Right lobe of liver (tissue), 6 donors: ENCODE data around the gene THAP7. TPM values are rescaled to one million over a fixed set of nuclear protein-coding genes. Genes with fewer than 3 reads are reported as not detected.

ENCODE experiments used
- ATAC-seq, 4 donors: fragments of 200-7000 bp; cut with Tn5 transposase; one replicate each; pipeline ENCODE4 v1.9.1; 2020; ENCODE audit warnings: mild to moderate bottlenecking in 4 of 4, moderate library complexity in 4 of 4
- DNase-seq, 3 donors: peaks; one replicate each; pipeline ENCODE4 v3.0.0-alpha.2; 2020
- H3K27ac ChIP-seq, 3 donors: fragments of 200-600 bp; one replicate each; pipeline ENCODE4 v1.8.0; 2022
- H3K27me3 ChIP-seq, 2 donors: fragments of 200-600 bp; one replicate each; pipeline ENCODE4 v1.8.0; 2022
- H3K36me3 ChIP-seq, 4 donors: fragments of 200-600 bp; sonication (generic) in 1 of 4; one replicate each; pipeline versions ENCODE4 v1.5.1 to v1.8.0; 2017 to 2022; ENCODE audit warnings: control low read depth in 1 of 4
- H3K4me1 ChIP-seq, 4 donors: fragments of 200-600 bp; sonication (generic) in 1 of 4; one replicate each; pipeline versions ENCODE4 v1.5.1 to v1.8.0; 2017 to 2022; ENCODE audit warnings: control low read depth in 1 of 4
- H3K4me3 ChIP-seq, 3 donors: fragments of 200-600 bp; one replicate each; pipeline ENCODE4 v1.8.0; 2022
- H3K9me3 ChIP-seq, 4 donors: fragments of 200-600 bp; sonication (generic) in 1 of 4; one replicate each; pipeline versions ENCODE4 v1.5.1 to v1.8.0; 2017 to 2022; ENCODE audit warnings: control low read depth in 1 of 4
- POLR2A ChIP-seq: fragments of 450-650 bp; IDR thresholded peaks from one replicate; pipeline ENCODE4 v1.6.1; 2017; ENCODE audit warnings: antibody characterized with exemption, mild to moderate bottlenecking
- WGBS: methylation state at CpG from one replicate; pipeline ENCODE4 v1.1.6; 2018; ENCODE audit warnings: low coverage, low lambda C conversion rate; ENCODE audit not compliant: insufficient coverage; ENCODE audit errors: missing lambda C conversion rate; 5-methylcytosine and 5-hydroxymethylcytosine counted together
- intact Hi-C, 2 donors: fragments of 100-400 bp; cut with DNase I; formaldehyde crosslinking; loops; one replicate each; pipeline versions ENCODE4 v1.11.2 to v1.14.1; 2022
- total RNA-seq, 6 experiments: library from RNA; depleted of rRNA in 2 of 6; stranded (reverse); fragments of >200 nt in 2 of 6; fragmentation: NEBNext Ultra II Directional in 3 of 6; extraction: Animal tissue kit (Norgen Biotek cat#: 25700) in 3 of 6; gene quantifications; one replicate each; pipeline versions ENCODE4 v1.1.0 to v1.2.4, GENCODE V29; 2016 to 2023
- TF ChIP-seq, protein P1 (sequence below), 4 donors: fragments of 200-600 bp in 3 of 4; fragments of 450-650 bp in 1 of 4; IDR thresholded peaks; one replicate each; pipeline versions ENCODE4 v1.5.1 to v1.8.0; 2016 to 2022; ENCODE audit warnings: antibody characterized with exemption in 4 of 4, mild to moderate bottlenecking in 2 of 4
- donor health status: DM: no; HTN: yes; CAD: no.
- donor health status: DM: no; HTN: no; CAD: no.
- donor health status: DM: no; HTN: no; CAD: no.
- donor health status: DM: no; HTN: yes; CAD: no.
- donor health status: DM: no; HTN: yes; CAD: no.

THAP7 gene
- total RNA-seq, 6 experiments from 2014 or later: 9.3 to 32.5 (median 15.6) TPM

- Histone ChIP-seq H3K4me1 (peaks cover 0 to 5% (median 0%) of the 10 kb centered on the region in 4 donors), H3K27ac (no peak overlapping the region), H3K9me3 (no peaks in the 10 kb centered on the region), H3K27me3 (no peaks in the 10 kb centered on the region), H3K36me3 (no peaks in the 10 kb centered on the region), H3K4me3 (peak overlapping the region in 1 of 3 donors; percentile 29)
- DNase-seq (no peak), ATAC-seq (no peak)
- TF ChIP-seq POLR2A: no peak
- TF ChIP-seq, protein P1, sequence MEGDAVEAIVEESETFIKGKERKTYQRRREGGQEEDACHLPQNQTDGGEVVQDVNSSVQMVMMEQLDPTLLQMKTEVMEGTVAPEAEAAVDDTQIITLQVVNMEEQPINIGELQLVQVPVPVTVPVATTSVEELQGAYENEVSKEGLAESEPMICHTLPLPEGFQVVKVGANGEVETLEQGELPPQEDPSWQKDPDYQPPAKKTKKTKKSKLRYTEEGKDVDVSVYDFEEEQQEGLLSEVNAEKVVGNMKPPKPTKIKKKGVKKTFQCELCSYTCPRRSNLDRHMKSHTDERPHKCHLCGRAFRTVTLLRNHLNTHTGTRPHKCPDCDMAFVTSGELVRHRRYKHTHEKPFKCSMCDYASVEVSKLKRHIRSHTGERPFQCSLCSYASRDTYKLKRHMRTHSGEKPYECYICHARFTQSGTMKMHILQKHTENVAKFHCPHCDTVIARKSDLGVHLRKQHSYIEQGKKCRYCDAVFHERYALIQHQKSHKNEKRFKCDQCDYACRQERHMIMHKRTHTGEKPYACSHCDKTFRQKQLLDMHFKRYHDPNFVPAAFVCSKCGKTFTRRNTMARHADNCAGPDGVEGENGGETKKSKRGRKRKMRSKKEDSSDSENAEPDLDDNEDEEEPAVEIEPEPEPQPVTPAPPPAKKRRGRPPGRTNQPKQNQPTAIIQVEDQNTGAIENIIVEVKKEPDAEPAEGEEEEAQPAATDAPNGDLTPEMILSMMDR (IDR thresholded peaks at IDR 0.05): no peak
- intact Hi-C loops: no loop called here
- 11% methylated on average over 10 of the region's 28 CpGs for WGBS
Observed at GRCh38 chr22:20964799-20965103, 37.2 kb downstream of the THAP7 start.

- Histone ChIP-seq H3K4me3 (peak overlapping the region in 1 of 3 donors; percentile 29), H3K27me3 (no peaks in the 10 kb centered on the region), H3K27ac (no peak overlapping the region), H3K9me3 (no peaks in the 10 kb centered on the region), H3K36me3 (no peaks in the 10 kb centered on the region), H3K4me1 (peaks cover 0 to 5% (median 0%) of the 10 kb centered on the region in 4 donors)
- intact Hi-C loops: no loop called here
- WGBS: 61% methylated on average over 4 of the region's 6 CpGs
- ATAC-seq (no peak), DNase-seq (peak in 1 of 3 donors; percentile 29)
- TF ChIP-seq POLR2A: no peak
- TF ChIP-seq, protein P1 (IDR thresholded peaks at IDR 0.05): no peak
Observed at GRCh38 chr22:20964090-20964798, 37.7 kb downstream of the THAP7 start.

DNA sequence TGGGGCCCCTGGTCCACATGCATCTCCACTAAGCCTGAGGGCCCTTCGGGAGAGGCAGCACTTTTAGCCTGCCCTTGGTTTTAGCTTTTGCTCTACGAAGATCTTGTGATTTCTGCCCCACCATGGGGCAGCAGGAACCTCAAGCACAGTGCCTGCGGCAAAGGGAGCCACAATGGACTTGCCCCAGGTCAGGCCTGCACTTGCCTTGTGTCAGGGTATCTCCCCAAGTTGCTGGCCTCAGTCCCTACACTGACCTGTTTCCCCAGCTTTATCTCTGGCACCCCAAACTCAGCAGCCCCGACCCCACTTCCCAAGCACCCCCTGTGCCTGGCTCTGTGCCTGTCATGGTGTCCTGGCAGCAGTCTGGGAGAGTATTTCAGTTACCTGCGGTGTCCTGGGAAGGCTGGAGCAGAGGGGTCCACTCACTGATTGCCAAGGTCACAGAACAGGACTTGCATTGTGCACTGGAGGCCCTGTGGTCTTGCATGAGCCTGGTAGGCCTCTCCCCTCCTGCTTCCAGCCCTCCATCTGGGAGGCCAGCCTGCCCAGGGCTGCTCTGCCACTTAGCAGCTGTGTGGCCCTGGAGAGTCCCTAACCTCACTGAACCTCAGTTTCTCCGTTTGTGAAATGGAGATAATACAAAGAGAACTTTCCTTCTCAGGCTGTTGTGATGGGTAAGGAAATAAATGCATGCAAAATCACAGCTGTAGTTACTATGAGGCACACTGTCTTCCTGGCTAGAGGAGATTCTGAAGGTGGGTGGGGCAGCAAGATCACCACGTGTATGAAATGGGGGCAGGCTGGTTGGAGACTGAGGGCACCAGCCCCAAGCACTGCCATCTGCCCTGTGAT lies 38.5 kb downstream of the THAP7 start:
- Histone ChIP-seq H3K9me3 (no peaks in the 10 kb centered on the region), H3K27me3 (no peaks in the 10 kb centered on the region), H3K27ac (no peak overlapping the region), H3K4me1 (peaks cover 0 to 5% (median 0%) of the 10 kb centered on the region in 4 donors), H3K36me3 (no peaks in the 10 kb centered on the region), H3K4me3 (no peak overlapping the region)
- no peak for ATAC-seq
- WGBS: 80% methylated on average over 1 of the region's 7 CpGs
- no peak for TF ChIP-seq POLR2A
- TF ChIP-seq, protein P1 (IDR thresholded peaks at IDR 0.05): no peak
- intact Hi-C loops: no loop called here
- DNase-seq: no peak

DNA sequence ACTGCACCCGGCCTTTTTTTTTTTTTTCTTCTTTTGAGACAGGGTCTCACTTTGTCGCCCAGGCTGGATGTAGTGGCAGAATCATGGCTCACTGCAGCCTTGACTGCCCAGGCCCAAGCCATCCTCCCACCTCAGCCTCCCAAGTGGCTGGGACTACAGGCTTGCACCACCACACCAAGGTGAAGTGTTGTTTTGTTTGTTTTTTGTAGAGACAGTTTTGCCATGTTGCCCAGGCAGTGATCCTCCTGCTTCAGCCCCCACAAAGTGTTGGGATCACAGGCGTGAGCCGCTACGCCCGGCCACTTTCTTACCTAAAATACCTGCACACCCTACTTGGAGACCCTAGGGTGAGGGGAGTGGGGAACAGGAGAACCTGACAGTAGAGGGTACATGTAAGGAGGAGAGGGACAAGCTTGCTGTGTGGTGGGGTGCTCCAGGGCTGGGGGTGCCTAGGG lies 39.4 kb downstream of the THAP7 start:
- Histone ChIP-seq H3K36me3 (no peaks in the 10 kb centered on the region), H3K27me3 (no peaks in the 10 kb centered on the region), H3K4me3 (no peak overlapping the region), H3K9me3 (no peaks in the 10 kb centered on the region), H3K4me1 (peaks cover 0 to 5% (median 0%) of the 10 kb centered on the region in 4 donors), H3K27ac (no peak overlapping the region)
- intact Hi-C loops: no loop called here
- ATAC-seq (no peak), DNase-seq (no peak)
- TF ChIP-seq POLR2A: no peak
- TF ChIP-seq, protein P1 (IDR thresholded peaks at IDR 0.05): no peak
- 88% methylated on average over 5 of the region's 6 CpGs for WGBS
